Pulmonary artery endothelial cell (primary cell): ENCODE data around the gene SNX33. TPM values are rescaled to one million over a fixed set of nuclear protein-coding genes. Genes with fewer than 3 reads are reported as not detected.
"Not testable (repeated sequence)": the region's sequence is repeated elsewhere in the genome, so short reads cannot be mapped to it uniquely, and the experiment has no call there.

Experiments
- DNase-seq: peaks from one replicate; pipeline ENCODE4 v3.0.0-alpha.2; 2011; ENCODE audit warnings: low read depth, low spot score
- total RNA-seq: library from RNA; depleted of rRNA; stranded (reverse); fragments of >200 nt; gene quantifications from 2 replicates; pipeline ENCODE4 v1.2.3, GENCODE V29; 2014

Gene SNX33
- total RNA-seq, result 7.8 and 8.5 TPM in 2 replicates

GRCh38 chr15:75647370-75648155, at the start of gene SNX33:
Gene SNX33, plus strand, starts transcription at chr15:75647912. Its CDS starts 1,191 bp downstream, at chr15:75649103.
- DNase-seq, result no peak

GRCh38 chr15:75598361-75598760, 49.4 kb upstream of the SNX33 start:
- DNase-seq, result no peak

- no peak for DNase-seq
Measured at GRCh38 chr15:75599401-75599800, 48.3 kb upstream of the SNX33 start.

- no peak for DNase-seq
Measured at GRCh38 chr15:75606026-75606425, 41.7 kb upstream of the SNX33 start.

GRCh38 chr15:75606711-75607699, 40.7 kb upstream of the SNX33 start:
- DNase-seq, result no peak

- no peak for DNase-seq
Measured at GRCh38 chr15:75616766-75617165, 30.9 kb upstream of the SNX33 start.

- DNase-seq, result no peak
Measured at GRCh38 chr15:75620058-75620820, 27.5 kb upstream of the SNX33 start.

GRCh38 chr15:75620841-75621391, 26.8 kb upstream of the SNX33 start:
- peak; percentile 84 for DNase-seq

- no peak for DNase-seq
Measured at GRCh38 chr15:75622505-75622904, 25.2 kb upstream of the SNX33 start.

- peak; percentile 79 for DNase-seq
Measured at GRCh38 chr15:75625542-75626347, 22.0 kb upstream of the SNX33 start, which contains the start of gene SNUPN. Gene SNUPN, minus strand, starts transcription at chr15:75625725. Its CDS starts 4,674 bp downstream, at chr15:75621051.

GRCh38 chr15:75631935-75632334, 15.8 kb upstream of the SNX33 start:
- no peak for DNase-seq

- not testable (repeated sequence) for DNase-seq
Measured at GRCh38 chr15:75633922-75634321, 13.8 kb upstream of the SNX33 start.

GRCh38 chr15:75636026-75636425, 11.7 kb upstream of the SNX33 start:
- DNase-seq, result no peak

- DNase-seq, result no peak
Measured at GRCh38 chr15:75637245-75638009, 10.3 kb upstream of the SNX33 start.

GRCh38 chr15:75639191-75639708, 8.5 kb upstream of the SNX33 start:
- no peak for DNase-seq

- DNase-seq, result peak; percentile 89
Measured at GRCh38 chr15:75639709-75640482, 7.8 kb upstream of the SNX33 start, which contains the start of gene IMP3. Gene IMP3, minus strand, starts transcription at chr15:75640224. Its CDS starts 56 bp downstream, at chr15:75640168.

GRCh38 chr15:75640483-75641178, 7.1 kb upstream of the SNX33 start:
- DNase-seq, result no peak

- DNase-seq, result no peak
Measured at GRCh38 chr15:75641179-75641503, 6.6 kb upstream of the SNX33 start.
